Measurements from ENCODE around the gene PRM3. TPM values are rescaled to one million over a fixed set of nuclear protein-coding genes. Genes with fewer than 3 reads are reported as not detected.

Gene PRM3
- total RNA-seq, 4 donors from 2014 or later: not detected

GRCh38 chr16:11309895-11310633 is 36.6 kb upstream of the PRM3 start:
- H3K27ac ChIP-seq: no peak overlapping the region
- TF ChIP-seq, protein P1, sequence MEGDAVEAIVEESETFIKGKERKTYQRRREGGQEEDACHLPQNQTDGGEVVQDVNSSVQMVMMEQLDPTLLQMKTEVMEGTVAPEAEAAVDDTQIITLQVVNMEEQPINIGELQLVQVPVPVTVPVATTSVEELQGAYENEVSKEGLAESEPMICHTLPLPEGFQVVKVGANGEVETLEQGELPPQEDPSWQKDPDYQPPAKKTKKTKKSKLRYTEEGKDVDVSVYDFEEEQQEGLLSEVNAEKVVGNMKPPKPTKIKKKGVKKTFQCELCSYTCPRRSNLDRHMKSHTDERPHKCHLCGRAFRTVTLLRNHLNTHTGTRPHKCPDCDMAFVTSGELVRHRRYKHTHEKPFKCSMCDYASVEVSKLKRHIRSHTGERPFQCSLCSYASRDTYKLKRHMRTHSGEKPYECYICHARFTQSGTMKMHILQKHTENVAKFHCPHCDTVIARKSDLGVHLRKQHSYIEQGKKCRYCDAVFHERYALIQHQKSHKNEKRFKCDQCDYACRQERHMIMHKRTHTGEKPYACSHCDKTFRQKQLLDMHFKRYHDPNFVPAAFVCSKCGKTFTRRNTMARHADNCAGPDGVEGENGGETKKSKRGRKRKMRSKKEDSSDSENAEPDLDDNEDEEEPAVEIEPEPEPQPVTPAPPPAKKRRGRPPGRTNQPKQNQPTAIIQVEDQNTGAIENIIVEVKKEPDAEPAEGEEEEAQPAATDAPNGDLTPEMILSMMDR (IDR thresholded peaks at IDR 0.05 in 4 of 5, conservative IDR thresholded peaks at IDR 0.05 in 1 of 5): no peak
- no peak for TF ChIP-seq POLR2A (IDR thresholded peaks at IDR 0.05)

GRCh38 chr16:11308493-11309283 is 35.3 kb upstream of the PRM3 start:
- no peaks in the 10 kb centered on the region for H3K27me3 ChIP-seq
- ATAC-seq (no peak), DNase-seq (no peak)
- H3K4me1 ChIP-seq: no peaks in the 10 kb centered on the region
- no peak for TF ChIP-seq POLR2A (IDR thresholded peaks at IDR 0.05)
- TF ChIP-seq, protein P1 (IDR thresholded peaks at IDR 0.05 in 4 of 5, conservative IDR thresholded peaks at IDR 0.05 in 1 of 5): no peak
- H3K27ac ChIP-seq: no peak overlapping the region
- no peaks in the 10 kb centered on the region for H3K36me3 ChIP-seq
- no peaks in the 10 kb centered on the region for H3K9me3 ChIP-seq
- intact Hi-C loops (cut with DNase I; ENCODE audit: low total_unique reads): no loop called here
- no peak overlapping the region for H3K4me3 ChIP-seq
- in situ Hi-C loops (cut with MboI; ENCODE audit: low sequenced_read_pairs in 4 of 4): no loop called here

More at GRCh38 chr16:11309895-11310633, 36.6 kb upstream of the PRM3 start:
- DNase-seq: no peak
- intact Hi-C loops (cut with DNase I; ENCODE audit: low total_unique reads): no loop called here
- in situ Hi-C loops (cut with MboI; ENCODE audit: low sequenced_read_pairs in 4 of 4): no loop called here
- H3K4me3 ChIP-seq: no peak overlapping the region
- H3K36me3 ChIP-seq: no peaks in the 10 kb centered on the region
- no peaks in the 10 kb centered on the region for H3K27me3 ChIP-seq
- no peak for ATAC-seq
- no peaks in the 10 kb centered on the region for H3K4me1 ChIP-seq
- H3K9me3 ChIP-seq: no peaks in the 10 kb centered on the region

GRCh38 chr16:11307639-11308492 is 34.4 kb upstream of the PRM3 start:
- TF ChIP-seq, protein P1 (IDR thresholded peaks at IDR 0.05 in 4 of 5, conservative IDR thresholded peaks at IDR 0.05 in 1 of 5): no peak
- TF ChIP-seq POLR2A (IDR thresholded peaks at IDR 0.05): no peak
- no peak for DNase-seq
- no peak overlapping the region for H3K4me3 ChIP-seq
- H3K9me3 ChIP-seq: no peaks in the 10 kb centered on the region
- no peaks in the 10 kb centered on the region for H3K27me3 ChIP-seq
- H3K36me3 ChIP-seq: no peaks in the 10 kb centered on the region
- in situ Hi-C loops (cut with MboI; ENCODE audit: low sequenced_read_pairs in 4 of 4) (no loop called here), intact Hi-C loops (cut with DNase I; ENCODE audit: low total_unique reads) (no loop called here)
- ATAC-seq: no peak
- H3K4me1 ChIP-seq: no peaks in the 10 kb centered on the region
- H3K27ac ChIP-seq: no peak overlapping the region

- no peak for DNase-seq
- no peak for ATAC-seq
- no peak overlapping the region for H3K27ac ChIP-seq
- H3K36me3 ChIP-seq: no peaks in the 10 kb centered on the region
- no peaks in the 10 kb centered on the region for H3K27me3 ChIP-seq
- intact Hi-C loops (cut with DNase I; ENCODE audit: low total_unique reads) (no loop called here), in situ Hi-C loops (cut with MboI; ENCODE audit: low sequenced_read_pairs in 4 of 4) (no loop called here)
- TF ChIP-seq, protein P1 (IDR thresholded peaks at IDR 0.05 in 4 of 5, conservative IDR thresholded peaks at IDR 0.05 in 1 of 5): no peak
- no peak for TF ChIP-seq POLR2A (IDR thresholded peaks at IDR 0.05)
- H3K9me3 ChIP-seq: no peaks in the 10 kb centered on the region
- H3K4me1 ChIP-seq: no peaks in the 10 kb centered on the region
- no peak overlapping the region for H3K4me3 ChIP-seq
Measured at GRCh38 chr16:11306997-11307638, 33.7 kb upstream of the PRM3 start.
